AG09309 (cell line): ENCODE data around the gene UNC45A.
"Not testable (repeated sequence)": the region's sequence is repeated elsewhere in the genome, so short reads cannot be mapped to it uniquely, and the experiment has no call there.

Source experiments
- DNase-seq: peaks from one replicate; pipeline ENCODE4 v3.0.0-alpha.2; 2010; ENCODE audit warnings: low read depth
- H3K4me3 ChIP-seq: 2 replicates; pipeline ENCODE4 v1.5.1; 2011; ENCODE audit warnings: mild to moderate bottlenecking, low read depth, low read length, moderate library complexity; ENCODE audit not compliant: control insufficient read depth
- CTCF ChIP-seq: IDR thresholded peaks from 2 replicates; pipeline ENCODE4 v1.5.1; 2011; ENCODE audit warnings: mild to moderate bottlenecking, low read depth, low read length, inconsistent platforms; ENCODE audit not compliant: insufficient read depth, control insufficient read depth; ENCODE audit errors: missing control alignments

UNC45A gene

GRCh38 chr15:90904746-90905145 is 30.3 kb upstream of the UNC45A start:
- TF ChIP-seq CTCF = no peak
- no peak overlapping the region for H3K4me3 ChIP-seq
- no peak for DNase-seq

DNA sequence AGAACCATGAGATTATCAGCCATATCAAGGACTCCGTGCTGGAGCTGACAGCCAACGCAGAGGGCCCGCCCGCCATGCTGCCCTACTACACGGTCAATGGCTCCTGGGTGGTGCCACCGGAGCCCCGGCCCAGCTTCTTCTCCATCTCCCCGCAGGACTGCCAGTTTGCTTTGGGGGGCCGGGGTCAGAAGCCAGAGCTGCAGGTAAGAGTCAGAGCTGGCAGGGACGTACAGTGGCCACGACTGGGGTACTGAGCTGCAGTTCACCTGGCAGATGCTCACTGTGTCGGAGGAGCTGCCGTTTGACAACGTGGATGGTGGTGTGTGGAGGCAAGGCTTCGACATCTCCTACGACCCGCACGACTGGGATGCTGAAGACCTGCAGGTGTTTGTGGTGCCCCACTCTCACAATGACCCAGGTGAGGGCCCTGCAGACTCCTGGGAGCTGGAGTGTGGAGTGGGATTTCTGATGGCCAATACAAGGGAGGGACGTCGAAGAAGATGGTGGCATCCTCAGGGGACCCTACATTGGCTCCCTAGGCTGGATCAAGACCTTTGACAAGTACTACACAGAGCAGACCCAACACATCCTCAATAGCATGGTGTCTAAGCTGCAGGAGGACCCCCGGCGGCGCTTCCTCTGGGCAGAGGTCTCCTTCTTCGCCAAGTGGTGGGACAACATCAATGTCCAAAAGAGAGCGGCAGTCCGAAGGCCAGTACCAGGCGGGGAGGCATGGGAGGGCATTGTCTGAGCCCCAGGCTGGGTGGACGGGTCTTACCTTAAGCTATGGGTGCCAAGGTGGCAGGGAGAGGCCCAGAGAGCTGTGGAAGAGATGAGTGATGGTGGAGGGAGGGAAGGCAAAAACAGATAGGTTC is 29.5 kb upstream of the UNC45A start:
- DNase-seq = no peak
- TF ChIP-seq CTCF = no peak
- H3K4me3 ChIP-seq = no peak overlapping the region

GRCh38 chr15:90906181-90906849 is 28.8 kb upstream of the UNC45A start:
- DNase-seq = no peak
- no peak overlapping the region for H3K4me3 ChIP-seq
- TF ChIP-seq CTCF = no peak

GRCh38 chr15:90907051-90907660 is 27.9 kb upstream of the UNC45A start:
- no peak for DNase-seq
- TF ChIP-seq CTCF = no peak
- no peak overlapping the region for H3K4me3 ChIP-seq

DNA sequence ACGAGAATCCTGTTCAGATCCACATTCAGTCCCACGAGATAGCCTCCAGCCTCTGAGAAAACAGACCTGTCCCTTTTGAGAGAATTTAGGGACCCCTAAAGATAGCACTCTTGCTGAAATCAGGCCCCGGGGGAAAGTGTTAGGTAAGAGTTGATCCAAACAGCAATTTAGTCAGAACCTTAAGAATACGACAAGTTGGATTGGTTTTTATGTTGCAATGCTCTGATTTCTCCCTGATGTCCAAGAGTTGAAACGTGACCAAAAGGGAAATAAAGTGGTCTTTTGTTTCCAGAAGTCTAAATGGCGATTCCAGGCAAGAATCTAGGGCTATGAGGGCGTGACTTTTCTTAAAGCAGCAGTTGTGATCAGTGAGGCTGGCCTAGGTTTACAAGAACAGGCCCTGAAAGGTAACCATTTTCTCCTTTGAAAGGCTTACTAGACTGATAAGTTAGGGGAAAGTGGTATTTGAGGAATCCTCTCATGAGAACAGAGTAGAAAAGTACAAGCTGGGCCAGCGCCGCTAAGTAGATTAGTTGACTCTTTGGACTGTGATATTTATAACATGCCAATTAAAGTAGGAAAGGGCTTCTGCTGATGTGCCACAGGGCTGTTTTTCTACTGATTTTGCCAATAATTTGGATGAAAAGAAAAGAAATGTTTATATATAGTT is 27.1 kb upstream of the UNC45A start:
- TF ChIP-seq CTCF = no peak
- DNase-seq = no peak
- H3K4me3 ChIP-seq = no peak overlapping the region

DNA sequence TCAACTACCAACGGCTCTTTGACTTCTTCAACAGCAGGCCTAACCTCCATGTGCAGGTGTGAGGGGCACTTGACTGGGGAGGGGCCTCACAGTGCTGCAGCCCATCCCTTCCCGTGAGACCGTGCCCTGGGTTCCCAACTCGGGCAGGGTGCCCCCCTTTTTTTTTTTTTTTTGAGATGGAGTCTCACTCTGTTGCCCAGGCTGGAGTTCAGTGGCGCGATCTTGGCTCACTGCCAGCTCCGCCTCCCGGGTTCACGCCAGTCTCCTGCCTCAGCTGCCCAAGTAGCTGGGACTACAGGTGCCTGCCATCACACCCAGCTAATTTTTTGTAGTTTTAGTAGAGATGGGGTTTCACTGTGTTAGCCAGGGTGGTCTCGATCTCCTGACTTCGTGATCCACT is 25.6 kb upstream of the UNC45A start:
- H3K4me3 ChIP-seq, DNase-seq: not testable (repeated sequence)
